ENCODE results near the gene PIGA. TPM values are rescaled to one million over a fixed set of nuclear protein-coding genes. Genes with fewer than 3 reads are reported as not detected.

Gene PIGA
- total RNA-seq, 1 experiment from 2014 or later, result 11.3 TPM

GRCh38 chrX:15358533-15358932, 23.2 kb upstream of the PIGA start:
- Mint-ChIP-seq H3K27me3 (ENCODE audit: low read depth) (no peaks in the 10 kb centered on the region), H3K4me1 (no peaks in the 10 kb centered on the region), H3K36me3 (no peaks in the 10 kb centered on the region), H3K4me3 (no peak overlapping the region), H3K27ac (no peak overlapping the region), H3K9me3 (peaks cover 7% of the 10 kb centered on the region)
- CTCF ChIA-PET, result no interaction called here
- TF ChIP-seq TCF7 (CRISPR knock-in tag; IDR thresholded peaks at IDR 0.05; ENCODE audit: low read depth) (no peak), CREB1 (CRISPR knock-in tag; IDR thresholded peaks at IDR 0.05) (no peak), ZNF423 (CRISPR knock-in tag; IDR thresholded peaks at IDR 0.05) (no peak), SMAD4 (CRISPR knock-in tag; IDR thresholded peaks at IDR 0.05) (no peak), JAZF1 (CRISPR knock-in tag; IDR thresholded peaks at IDR 0.05) (no peak), NFE2L1 (CRISPR knock-in tag; IDR thresholded peaks at IDR 0.05) (no peak), IRF2 (CRISPR knock-in tag; IDR thresholded peaks at IDR 0.05; ENCODE audit: borderline replicate concordance, low read depth) (no peak), ZMAT4 (CRISPR knock-in tag; IDR thresholded peaks at IDR 0.05) (no peak), NR1H2 (CRISPR knock-in tag; IDR thresholded peaks at IDR 0.05) (no peak), USF1 (CRISPR knock-in tag; IDR thresholded peaks at IDR 0.05) (no peak), ZNF263 (CRISPR knock-in tag; IDR thresholded peaks at IDR 0.05; ENCODE audit: low read depth) (no peak), JUN (CRISPR knock-in tag; IDR thresholded peaks at IDR 0.05) (no peak)
- DNase-seq (ENCODE audit: low spot score) (no peak), ATAC-seq (no peak)
- POLR2A ChIA-PET, result no interaction called here

- H3K4me1 Mint-ChIP-seq, result no peaks in the 10 kb centered on the region
- CTCF ChIA-PET, result no interaction called here
- POLR2A ChIA-PET, result no interaction called here
- peaks cover 7% of the 10 kb centered on the region for H3K9me3 Mint-ChIP-seq
- H3K36me3 Mint-ChIP-seq, result no peaks in the 10 kb centered on the region
- no peak overlapping the region for H3K27ac Mint-ChIP-seq
- no peaks in the 10 kb centered on the region for H3K27me3 Mint-ChIP-seq (ENCODE audit: low read depth)
- DNase-seq (ENCODE audit: low spot score), result no peak
- no peak for ATAC-seq
- no peak overlapping the region for H3K4me3 Mint-ChIP-seq
- TF ChIP-seq RELA (CRISPR knock-in tag; IDR thresholded peaks at IDR 0.05; ENCODE audit: borderline replicate concordance) (no peak), JAZF1 (CRISPR knock-in tag; IDR thresholded peaks at IDR 0.05) (no peak), KAT7 (CRISPR knock-in tag; IDR thresholded peaks at IDR 0.05; ENCODE audit: borderline replicate concordance) (no peak), TEAD4 (CRISPR knock-in tag; IDR thresholded peaks at IDR 0.05) (no peak), RORB (CRISPR knock-in tag; IDR thresholded peaks at IDR 0.05) (no peak), ZNF425 (CRISPR knock-in tag; conservative IDR thresholded peaks at IDR 0.05) (no peak), STAT6 (CRISPR knock-in tag; conservative IDR thresholded peaks at IDR 0.05; ENCODE audit: low read depth) (no peak), ARID4B (CRISPR knock-in tag; IDR thresholded peaks at IDR 0.05; ENCODE audit: borderline replicate concordance) (no peak), ZNF317 (CRISPR knock-in tag; IDR thresholded peaks at IDR 0.05; ENCODE audit: borderline replicate concordance, low read depth) (no peak), ZNF281 (CRISPR knock-in tag; IDR thresholded peaks at IDR 0.05) (no peak), ZNF232 (CRISPR knock-in tag; IDR thresholded peaks at IDR 0.05) (no peak), ZNF671 (CRISPR knock-in tag; IDR thresholded peaks at IDR 0.05) (no peak), EMX1 (CRISPR knock-in tag; IDR thresholded peaks at IDR 0.05) (no peak)
Observed at GRCh38 chrX:15356444-15356843, 21.1 kb upstream of the PIGA start.

Data from WTC11 (cell line).